Psoas muscle (tissue), 8 donors: ENCODE data around the gene KIAA0513. TPM values are rescaled to one million over a fixed set of nuclear protein-coding genes. Genes with fewer than 3 reads are reported as not detected.
A peak's percentile ranks its signal among the peaks of the same experiment; 100 is the strongest.

Experiments used
- ATAC-seq, 4 donors: fragments of 200-7000 bp; cut with Tn5 transposase; one replicate each; pipeline ENCODE4 v1.9.1; 2020; ENCODE audit warnings: moderate library complexity in 3 of 4, mild to moderate bottlenecking in 2 of 4
- DNase-seq, 2 donors: peaks; one replicate each; pipeline ENCODE4 v3.0.0-alpha.2; 2020
- H3K27ac ChIP-seq: fragments of 200-600 bp; one replicate; pipeline ENCODE4 v1.8.0; 2022
- H3K27me3 ChIP-seq, 3 donors: fragments of 200-600 bp in 1 of 3; one replicate each; pipeline versions ENCODE4 v1.6.1 to v1.8.0; 2013 to 2022; ENCODE audit warnings: low read length in 2 of 3, mild to moderate bottlenecking in 2 of 3, moderate library complexity in 1 of 3; ENCODE audit not compliant: insufficient read depth in 3 of 3
- H3K36me3 ChIP-seq, 2 donors: fragments of 200-600 bp in 1 of 2; one replicate each; pipeline versions ENCODE4 v1.6.1 to v1.8.0; 2013 to 2022; ENCODE audit warnings: low read depth in 1 of 2, mild to moderate bottlenecking in 1 of 2, moderate library complexity in 1 of 2; ENCODE audit not compliant: insufficient read depth in 1 of 2
- H3K4me1 ChIP-seq: fragments of 200-600 bp; one replicate; pipeline ENCODE4 v1.8.0; 2022
- H3K4me3 ChIP-seq: fragments of 200-600 bp; one replicate; pipeline ENCODE4 v1.8.0; 2022; ENCODE audit warnings: mild to moderate bottlenecking
- H3K9me3 ChIP-seq: fragments of 200-600 bp; one replicate; pipeline ENCODE4 v1.8.0; 2022
- WGBS, 3 donors: extraction: QIAGEN DNeasy Blood & Tissue Kit; methylation state at CpG; one replicate each; pipeline versions ENCODE4 v1.1.6 to v1.1.7; 2013; 5-methylcytosine and 5-hydroxymethylcytosine counted together
- intact Hi-C, 2 donors: fragments of 100-400 bp; cut with DNase I; formaldehyde crosslinking; loops; one replicate each; pipeline versions ENCODE4 v1.11.0 to v1.14.2; 2022
- polyA plus RNA-seq, 3 donors: library from polyadenylated mRNA; stranded (reverse); fragments of 200-250 nt; gene quantifications; one replicate each; pipeline ENCODE4 v1.2.3, GENCODE V29; 2013
- total RNA-seq, 4 donors: library from RNA; stranded (reverse); fragmentation: NEBNext Ultra II Directional in 2 of 4; extraction: Animal tissue kit (Norgen Biotek cat#: 25700) in 2 of 4; gene quantifications; one replicate each; pipeline versions ENCODE4 v1.2.1 to v1.2.4, GENCODE V29; 2021 to 2023
- TF ChIP-seq, protein P1 (sequence below): fragments of 200-600 bp; IDR thresholded peaks from one replicate; pipeline ENCODE4 v1.8.0; 2022; ENCODE audit warnings: antibody characterized with exemption
- donor health status: healthy with polysubstance abuse.
- donor health status: DM: no; HTN: no; CAD: no; lungs with moderate emphysema.
- donor health status: Bipolar disorder and iron deficiency.
- donor health status: healthy.
- donor health status: DM: yes; HTN: yes; CAD: no.
- donor health status: DM: no; HTN: no; CAD: no.
- donor health status: DM: no; HTN: no; CAD: no.
- donor health status: DM: yes; HTN: yes; CAD: no.

Gene KIAA0513
- total and polyA plus RNA-seq, 7 donors = 3.6 to 18.2 (median 12.9) TPM

- TF ChIP-seq, protein P1, sequence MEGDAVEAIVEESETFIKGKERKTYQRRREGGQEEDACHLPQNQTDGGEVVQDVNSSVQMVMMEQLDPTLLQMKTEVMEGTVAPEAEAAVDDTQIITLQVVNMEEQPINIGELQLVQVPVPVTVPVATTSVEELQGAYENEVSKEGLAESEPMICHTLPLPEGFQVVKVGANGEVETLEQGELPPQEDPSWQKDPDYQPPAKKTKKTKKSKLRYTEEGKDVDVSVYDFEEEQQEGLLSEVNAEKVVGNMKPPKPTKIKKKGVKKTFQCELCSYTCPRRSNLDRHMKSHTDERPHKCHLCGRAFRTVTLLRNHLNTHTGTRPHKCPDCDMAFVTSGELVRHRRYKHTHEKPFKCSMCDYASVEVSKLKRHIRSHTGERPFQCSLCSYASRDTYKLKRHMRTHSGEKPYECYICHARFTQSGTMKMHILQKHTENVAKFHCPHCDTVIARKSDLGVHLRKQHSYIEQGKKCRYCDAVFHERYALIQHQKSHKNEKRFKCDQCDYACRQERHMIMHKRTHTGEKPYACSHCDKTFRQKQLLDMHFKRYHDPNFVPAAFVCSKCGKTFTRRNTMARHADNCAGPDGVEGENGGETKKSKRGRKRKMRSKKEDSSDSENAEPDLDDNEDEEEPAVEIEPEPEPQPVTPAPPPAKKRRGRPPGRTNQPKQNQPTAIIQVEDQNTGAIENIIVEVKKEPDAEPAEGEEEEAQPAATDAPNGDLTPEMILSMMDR = no peak
- H3K4me1 ChIP-seq = peaks cover 37% of the 10 kb centered on the region
- WGBS, 3 donors = 39 to 69% (median 40%) methylated on average over 11 of the region's 11 CpGs
- no peak for DNase-seq
- intact Hi-C loops = loop anchor here (2.0 to 5.0 kb wide), 2 partner anchors 38 to 46 kb away; no protein-coding TSS in a partner anchor
- no peaks in the 10 kb centered on the region for H3K9me3 ChIP-seq
- no peaks in the 10 kb centered on the region for H3K36me3 ChIP-seq
- peak in 2 of 4 donors; percentile 11 to 14 for ATAC-seq
- H3K27ac ChIP-seq = peak overlapping the region; percentile 93
- H3K4me3 ChIP-seq = no peak overlapping the region
- no peaks in the 10 kb centered on the region for H3K27me3 ChIP-seq
These were observed 97.2 kb downstream of the KIAA0513 start for GRCh38 chr16:85124636-85125346.

DNA sequence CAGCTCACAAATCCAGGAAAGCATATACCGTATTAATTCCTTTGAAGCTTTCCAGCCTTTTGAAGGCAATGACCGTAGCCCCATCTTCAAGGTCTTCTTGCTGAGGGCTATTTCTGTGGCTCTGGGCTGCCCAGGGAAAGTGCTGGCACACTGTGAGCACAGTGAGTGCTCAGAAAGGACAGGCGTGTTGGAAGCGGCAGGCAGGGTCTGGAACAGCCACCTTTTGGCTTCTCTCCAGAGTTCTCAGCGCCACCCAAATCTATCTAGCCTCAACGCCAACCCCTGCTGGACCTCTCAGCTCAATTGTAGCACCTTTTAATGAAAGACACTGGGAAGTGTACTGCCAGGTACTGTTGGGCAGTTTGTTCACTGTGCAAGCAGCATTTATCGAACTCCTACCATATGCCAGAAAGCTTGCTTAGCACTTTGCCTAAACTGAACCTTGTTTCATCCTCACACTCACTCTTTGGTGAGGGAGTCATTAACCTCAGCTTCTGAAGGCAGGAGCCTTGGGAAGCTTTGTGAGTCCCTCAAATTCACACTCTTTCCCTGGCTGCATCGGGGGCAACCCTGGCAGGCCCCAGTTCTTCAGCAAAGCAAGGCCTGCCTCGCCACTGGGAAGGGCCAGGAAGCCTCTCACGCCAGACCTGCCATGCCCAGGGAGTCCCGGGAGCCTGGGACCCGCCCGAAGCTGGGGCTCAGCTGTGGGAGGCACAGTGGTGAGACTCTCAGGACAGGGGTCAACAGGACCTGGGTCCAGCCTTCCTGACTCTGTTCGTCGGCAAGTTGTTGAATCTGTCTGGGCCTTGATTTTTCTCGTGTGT, 98.2 kb downstream of the KIAA0513 start:
- ATAC-seq = peak; percentile 64 to 80 (median 74)

GRCh38 chr16:85126394-85126704, 98.8 kb downstream of the KIAA0513 start:
- H3K9me3 ChIP-seq = no peaks in the 10 kb centered on the region
- intact Hi-C loops = loop anchor here (2.0 to 5.0 kb wide), 2 partner anchors 26 to 36 kb away; no protein-coding TSS in a partner anchor
- H3K4me1 ChIP-seq = peaks cover 52% of the 10 kb centered on the region
- TF ChIP-seq, protein P1 = no peak
- DNase-seq (no peak), ATAC-seq (peak; percentile 6 to 27 (median 10))
- peak overlapping the region; percentile 93 for H3K27ac ChIP-seq
- H3K36me3 ChIP-seq = no peaks in the 10 kb centered on the region
- peak overlapping the region; percentile 33 for H3K4me3 ChIP-seq
- 13 to 42% (median 32%) methylated on average over 12 of the region's 12 CpGs for WGBS, 3 donors
- H3K27me3 ChIP-seq = no peaks in the 10 kb centered on the region

More for the DNA sequence above, 98.2 kb downstream of the KIAA0513 start:
- H3K9me3 ChIP-seq = no peaks in the 10 kb centered on the region
- 32 to 47% (median 35%) methylated on average over 16 of the region's 16 CpGs for WGBS, 3 donors
- peak; percentile 56 to 89 for DNase-seq
- intact Hi-C loops = loop anchor here (2.0 to 5.0 kb wide), 3 partner anchors 27 to 45 kb away; no protein-coding TSS in a partner anchor
- peak overlapping the region; percentile 93 for H3K27ac ChIP-seq
- TF ChIP-seq, protein P1 = no peak
- no peaks in the 10 kb centered on the region for H3K27me3 ChIP-seq
- peaks cover 46% of the 10 kb centered on the region for H3K4me1 ChIP-seq
- no peaks in the 10 kb centered on the region for H3K36me3 ChIP-seq
- H3K4me3 ChIP-seq = no peak overlapping the region

GRCh38 chr16:85126705-85127378, 99.2 kb downstream of the KIAA0513 start:
- Histone ChIP-seq H3K9me3 (no peaks in the 10 kb centered on the region), H3K27me3 (no peaks in the 10 kb centered on the region), H3K4me3 (peak overlapping the region; percentile 33), H3K27ac (peak overlapping the region; percentile 93), H3K36me3 (no peaks in the 10 kb centered on the region), H3K4me1 (peaks cover 53% of the 10 kb centered on the region)
- intact Hi-C loops = loop anchor here (2.0 to 5.0 kb wide), 2 partner anchors 26 to 35 kb away; no protein-coding TSS in a partner anchor
- DNase-seq (peak; percentile 80 to 91), ATAC-seq (peak; percentile 74 to 87 (median 80))
- TF ChIP-seq, protein P1 = no peak
- 6 to 13% (median 8%) methylated on average over 20 of the region's 20 CpGs for WGBS, 3 donors
